IPS-15b (cell line): Measurements from ENCODE around the gene ZNF182.
"Not testable (repeated sequence)": the region's sequence is repeated elsewhere in the genome, so short reads cannot be mapped to it uniquely, and the experiment has no call there.

Experiments used
- H3K27me3 ChIP-seq: one replicate; pipeline ENCODE4 v1.6.1; 2013; ENCODE audit warnings: low read length; ENCODE audit not compliant: control insufficient read depth, insufficient read depth
- H3K36me3 ChIP-seq: one replicate; pipeline ENCODE4 v1.6.1; 2013; ENCODE audit warnings: low read length; ENCODE audit not compliant: control insufficient read depth, insufficient read depth
- H3K4me1 ChIP-seq: one replicate; pipeline ENCODE4 v1.6.1; 2013; ENCODE audit warnings: mild to moderate bottlenecking, low read length; ENCODE audit not compliant: control insufficient read depth, insufficient read depth
- H3K4me3 ChIP-seq: one replicate; pipeline ENCODE4 v1.5.1; 2013; ENCODE audit warnings: low read depth, low read length
- H3K9ac ChIP-seq: one replicate; pipeline ENCODE4 v1.6.1; 2013; ENCODE audit warnings: low read depth, mild to moderate bottlenecking, low read length
- H3K9me3 ChIP-seq: one replicate; pipeline ENCODE4 v1.6.1; 2013; ENCODE audit warnings: mild to moderate bottlenecking, low read length; ENCODE audit not compliant: control insufficient read depth, insufficient read depth

The ZNF182 gene

DNA sequence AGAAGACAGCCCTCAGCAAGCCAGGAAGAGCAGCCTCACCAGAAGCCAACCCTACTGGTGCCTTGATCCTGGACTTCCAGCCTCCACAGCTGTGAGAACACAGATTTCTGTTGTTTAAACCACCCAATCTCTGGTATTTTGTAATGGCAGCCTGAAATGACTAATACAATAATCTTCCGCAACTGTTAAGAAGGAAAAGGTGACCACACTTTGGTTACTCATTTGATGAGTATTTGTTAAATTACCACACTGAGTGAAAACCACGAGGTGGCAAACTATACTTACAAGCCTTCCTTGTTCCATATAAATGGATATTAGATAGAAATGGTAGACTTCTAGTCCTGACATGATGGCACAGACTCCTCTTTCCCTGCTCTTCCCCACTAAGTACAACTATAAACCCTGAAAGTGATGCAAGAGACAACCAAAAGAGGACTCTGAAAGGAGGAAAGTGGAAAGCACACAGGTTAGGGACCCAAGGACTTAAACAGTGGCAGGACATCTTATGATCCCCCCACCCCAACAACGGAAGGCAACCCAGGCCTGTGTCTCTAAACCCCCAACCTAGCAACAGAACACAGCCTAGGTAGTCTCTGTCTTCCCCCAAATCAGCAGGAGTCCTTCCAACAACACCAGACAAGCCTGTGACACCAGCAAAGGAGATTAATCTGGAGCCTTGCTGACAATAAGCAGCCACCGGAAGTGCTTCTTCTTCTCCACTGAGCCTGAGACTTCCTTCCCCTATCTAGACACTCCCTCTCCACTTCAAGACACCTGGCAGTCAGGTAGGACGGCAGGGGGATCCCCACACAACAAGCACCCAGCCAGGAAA is 12.3 kb downstream of the ZNF182 start:
- no peak overlapping the region for H3K4me3 ChIP-seq
- no peaks in the 10 kb centered on the region for H3K36me3 ChIP-seq
- peaks cover 4% of the 10 kb centered on the region for H3K9me3 ChIP-seq
- no peak overlapping the region for H3K9ac ChIP-seq
- no peaks in the 10 kb centered on the region for H3K27me3 ChIP-seq
- no peaks in the 10 kb centered on the region for H3K4me1 ChIP-seq

DNA sequence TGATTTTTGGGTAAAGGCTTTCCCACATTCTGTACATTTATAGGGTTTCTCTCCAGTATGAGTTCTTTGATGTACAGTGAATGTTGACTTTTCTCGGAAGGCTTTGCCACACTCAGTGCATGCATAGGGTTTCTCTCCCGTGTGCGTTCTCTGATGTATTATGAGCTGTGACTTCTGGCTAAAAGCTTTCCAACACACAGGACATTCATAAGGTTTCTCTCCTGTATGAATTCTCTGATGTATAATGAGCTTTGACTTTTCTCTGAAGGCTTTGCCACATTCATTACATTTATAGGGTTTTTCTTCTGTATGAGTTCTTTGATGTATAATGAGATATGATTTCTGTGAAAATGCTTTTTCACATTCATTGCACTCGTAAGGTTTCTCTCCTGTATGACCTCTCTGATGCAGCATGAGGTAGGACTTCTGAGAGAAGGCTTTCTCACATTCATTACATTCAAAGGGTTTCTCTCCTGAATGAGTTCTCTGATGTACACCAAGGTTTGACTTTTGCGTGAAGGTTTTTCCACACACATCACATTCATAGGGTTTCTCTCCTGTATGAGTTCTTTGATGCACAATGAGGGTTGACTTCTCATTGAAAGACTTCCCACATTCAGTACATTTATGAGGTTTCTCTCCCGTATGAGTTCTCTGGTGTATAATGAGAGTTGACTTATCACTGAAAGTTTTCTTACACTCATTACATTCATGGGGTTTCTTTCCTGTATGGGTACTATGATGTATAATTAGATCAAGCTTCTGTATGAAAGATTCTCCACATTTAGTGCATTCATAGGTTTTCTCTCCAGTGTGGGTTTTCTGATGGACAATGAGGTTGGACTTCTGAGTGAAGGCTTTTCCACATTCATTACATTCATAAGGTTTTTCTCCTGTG is 27.3 kb downstream of the ZNF182 start:
- Histone ChIP-seq H3K4me1 (no peaks in the 10 kb centered on the region), H3K36me3 (peaks cover 7% of the 10 kb centered on the region), H3K9me3 (peaks cover 24% of the 10 kb centered on the region), H3K27me3 (no peaks in the 10 kb centered on the region), H3K9ac (no peak overlapping the region), H3K4me3 (no peak overlapping the region)

DNA sequence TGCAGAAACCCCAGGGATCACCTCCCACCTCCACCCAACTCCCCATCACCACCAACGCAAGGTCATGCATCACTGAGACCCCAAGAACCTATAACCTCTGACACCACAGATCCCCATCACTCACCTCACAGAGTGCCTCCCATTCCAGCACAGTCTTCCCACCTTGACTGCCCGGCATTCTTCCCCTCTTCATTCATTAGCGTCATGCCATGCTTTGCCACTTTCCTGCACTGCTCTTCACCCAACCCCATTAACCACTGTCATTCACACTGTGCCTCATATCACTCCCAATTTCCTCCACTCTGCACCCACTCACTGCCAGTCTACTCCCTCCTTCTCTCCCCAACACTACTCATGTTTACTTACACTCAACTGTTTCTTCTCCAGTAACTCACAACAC is 30.6 kb downstream of the ZNF182 start:
- Histone ChIP-seq H3K27me3 (no peaks in the 10 kb centered on the region), H3K4me3 (no peak overlapping the region), H3K4me1 (no peaks in the 10 kb centered on the region), H3K36me3 (peaks cover 5% of the 10 kb centered on the region), H3K9ac (no peak overlapping the region), H3K9me3 (peaks cover 24% of the 10 kb centered on the region)

DNA sequence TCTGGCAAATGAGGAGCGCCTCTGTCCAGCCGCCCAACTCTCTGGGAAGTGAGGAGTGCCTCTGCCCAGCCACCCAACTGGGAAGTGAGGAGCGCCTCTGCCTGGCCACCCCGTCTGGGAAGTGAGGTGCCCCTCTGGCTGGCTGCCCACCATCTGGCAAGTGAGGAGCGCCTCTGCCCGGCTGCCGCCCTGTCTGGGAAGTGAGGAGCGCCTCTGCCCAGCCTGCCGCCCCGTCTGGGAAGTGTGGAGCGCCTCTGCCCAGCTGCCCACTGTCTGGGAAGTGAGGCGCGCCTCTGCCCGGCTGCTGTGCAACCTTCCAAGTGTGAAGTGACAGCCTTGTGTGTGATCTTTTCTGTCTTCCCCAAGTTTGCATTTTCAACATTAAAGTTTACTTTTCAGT is 38.3 kb downstream of the ZNF182 start:
- not testable (repeated sequence) for H3K36me3 ChIP-seq, H3K4me3 ChIP-seq, H3K4me1 ChIP-seq, H3K27me3 ChIP-seq, H3K9ac ChIP-seq
- H3K9me3 ChIP-seq: peaks cover 16% of the 10 kb centered on the region

DNA sequence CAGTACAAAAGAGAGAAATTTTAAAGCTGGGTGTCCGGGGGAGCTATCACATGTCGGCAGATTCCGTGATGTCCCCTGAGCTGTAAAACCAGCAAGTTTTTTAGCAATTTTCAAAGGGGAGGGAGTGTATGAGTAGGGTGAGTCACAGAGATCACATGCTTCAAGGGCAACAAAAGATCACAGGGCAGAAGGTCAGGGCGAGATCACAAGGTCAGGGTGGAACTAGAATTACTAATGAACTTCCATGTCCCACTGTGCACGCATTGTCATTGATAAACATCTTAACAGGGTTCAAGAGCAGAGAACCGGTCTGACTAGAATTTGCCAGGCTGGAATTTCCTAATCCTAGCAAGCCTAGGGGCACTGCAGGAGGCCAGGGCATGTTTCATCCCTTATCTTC is 42.0 kb downstream of the ZNF182 start:
- H3K4me3 ChIP-seq, H3K36me3 ChIP-seq, H3K9me3 ChIP-seq, H3K4me1 ChIP-seq, H3K9ac ChIP-seq, H3K27me3 ChIP-seq: not testable (repeated sequence)

DNA sequence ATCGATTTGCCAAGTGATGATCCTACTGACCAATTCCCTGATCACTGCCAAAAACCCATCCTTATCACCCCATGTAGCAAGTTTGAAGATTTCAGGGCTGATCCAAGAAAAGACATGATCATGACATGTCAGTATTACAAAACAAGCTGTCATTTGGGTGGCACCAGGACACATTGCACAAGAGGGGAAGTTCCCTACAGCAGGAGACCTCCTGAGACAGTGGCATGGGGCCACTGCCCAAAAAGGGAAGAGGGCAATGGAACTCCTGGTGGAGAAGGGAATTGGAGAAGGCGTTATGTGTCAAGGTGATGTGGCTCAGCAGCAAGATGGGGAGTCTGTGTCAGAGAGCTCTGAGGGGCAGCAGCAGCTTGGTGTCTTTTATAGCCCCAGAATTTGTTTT is 43.4 kb downstream of the ZNF182 start:
- no peak overlapping the region for H3K4me3 ChIP-seq
- H3K4me1 ChIP-seq: no peaks in the 10 kb centered on the region
- H3K9ac ChIP-seq: no peak overlapping the region
- H3K9me3 ChIP-seq: no peaks in the 10 kb centered on the region
- no peaks in the 10 kb centered on the region for H3K36me3 ChIP-seq
- no peaks in the 10 kb centered on the region for H3K27me3 ChIP-seq

DNA sequence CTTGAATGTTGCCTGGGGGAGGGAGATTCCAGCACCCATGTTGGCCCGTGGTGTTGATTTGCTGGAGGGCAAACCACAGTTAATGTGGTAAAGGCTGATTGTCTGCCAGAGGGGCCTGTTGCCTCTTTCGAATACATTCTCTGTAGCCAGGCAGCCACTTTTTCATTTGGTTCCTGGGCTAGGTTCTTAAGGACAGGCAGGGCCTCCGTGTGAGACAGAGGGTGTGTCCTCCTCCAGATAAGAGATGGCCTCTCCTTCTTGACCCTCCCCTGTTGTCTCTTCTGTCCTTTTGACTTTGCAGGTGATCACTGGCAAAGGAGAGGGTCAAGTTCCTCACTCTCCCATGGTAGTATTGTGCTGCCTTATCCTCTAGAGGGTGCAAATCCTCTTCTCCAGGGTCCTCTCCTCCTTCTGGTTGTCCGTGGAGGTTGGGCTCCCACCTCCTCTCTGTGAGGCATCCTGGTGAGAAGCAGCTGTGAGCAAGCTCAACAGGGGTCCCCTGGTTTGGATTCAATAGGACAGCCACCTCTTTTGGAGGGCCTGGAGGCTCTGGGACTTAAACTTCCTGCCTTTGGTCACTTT is 44.9 kb downstream of the ZNF182 start:
- H3K36me3 ChIP-seq: no peaks in the 10 kb centered on the region
- H3K9ac ChIP-seq: no peak overlapping the region
- no peaks in the 10 kb centered on the region for H3K4me1 ChIP-seq
- no peaks in the 10 kb centered on the region for H3K9me3 ChIP-seq
- H3K4me3 ChIP-seq: no peak overlapping the region
- no peaks in the 10 kb centered on the region for H3K27me3 ChIP-seq

DNA sequence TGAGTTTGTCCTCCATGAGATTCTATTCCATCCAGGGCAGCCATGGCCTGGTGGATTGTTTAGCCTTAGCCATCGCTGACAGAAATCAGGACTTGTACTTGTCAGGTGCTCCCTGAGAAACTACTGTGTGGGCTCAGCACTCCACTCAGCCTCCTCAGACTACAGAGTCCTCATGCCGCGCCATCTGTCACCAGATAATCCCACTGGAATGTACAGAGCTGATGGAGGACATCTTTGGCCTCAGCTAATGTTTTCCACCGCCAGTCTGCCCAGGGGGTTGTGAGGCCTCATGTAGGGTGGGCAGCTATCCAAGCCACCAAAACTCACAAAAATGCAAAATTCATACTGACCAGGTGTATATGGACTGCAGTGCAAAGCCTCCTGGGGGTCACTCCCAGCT is 45.6 kb downstream of the ZNF182 start:
- H3K9ac ChIP-seq, H3K4me3 ChIP-seq, H3K9me3 ChIP-seq, H3K27me3 ChIP-seq, H3K4me1 ChIP-seq, H3K36me3 ChIP-seq: not testable (repeated sequence)

DNA sequence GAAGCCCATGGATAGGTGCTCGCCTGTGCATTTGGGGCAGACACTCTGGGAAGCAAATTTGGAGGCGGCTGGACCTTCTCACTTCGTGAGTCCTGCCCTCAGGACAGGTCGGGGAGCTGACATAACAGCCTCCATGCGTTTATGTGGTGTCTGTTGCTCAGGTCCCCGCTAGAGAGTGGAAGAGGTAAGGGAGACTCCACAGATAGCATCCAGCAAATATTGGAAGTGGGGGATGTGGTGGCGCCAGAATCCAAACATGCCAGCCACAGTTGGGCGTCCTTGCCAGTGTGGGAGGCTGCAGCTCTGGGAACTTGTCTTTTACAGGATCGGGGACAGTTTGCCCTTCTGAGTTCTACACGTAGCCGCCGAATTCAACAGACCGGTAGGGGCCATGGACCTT is 47.8 kb downstream of the ZNF182 start:
- no peak overlapping the region for H3K4me3 ChIP-seq
- peaks cover 4% of the 10 kb centered on the region for H3K9me3 ChIP-seq
- H3K4me1 ChIP-seq: no peaks in the 10 kb centered on the region
- no peak overlapping the region for H3K9ac ChIP-seq
- no peaks in the 10 kb centered on the region for H3K27me3 ChIP-seq
- no peaks in the 10 kb centered on the region for H3K36me3 ChIP-seq

DNA sequence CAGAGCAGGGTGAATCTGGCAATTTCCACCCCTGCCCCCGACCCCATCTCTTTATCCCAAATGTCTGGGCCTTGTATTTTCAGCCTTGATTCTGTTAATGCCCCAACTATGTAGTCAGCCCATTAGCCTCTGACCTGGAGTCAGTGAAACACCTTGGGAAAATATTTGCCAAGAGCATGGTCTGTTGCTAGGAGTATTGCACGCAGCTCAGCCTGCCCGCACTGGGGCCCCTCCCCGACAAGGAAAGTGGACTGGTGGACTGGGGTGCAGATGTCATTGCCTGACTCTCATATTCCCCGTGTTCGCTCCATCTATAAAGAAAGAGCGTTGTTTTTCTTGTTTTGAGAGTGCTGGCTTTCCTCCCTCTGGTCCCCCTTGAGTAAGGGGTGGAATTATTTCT is 48.5 kb downstream of the ZNF182 start:
- not testable (repeated sequence) for H3K36me3 ChIP-seq, H3K27me3 ChIP-seq, H3K4me1 ChIP-seq, H3K4me3 ChIP-seq, H3K9me3 ChIP-seq, H3K9ac ChIP-seq

DNA sequence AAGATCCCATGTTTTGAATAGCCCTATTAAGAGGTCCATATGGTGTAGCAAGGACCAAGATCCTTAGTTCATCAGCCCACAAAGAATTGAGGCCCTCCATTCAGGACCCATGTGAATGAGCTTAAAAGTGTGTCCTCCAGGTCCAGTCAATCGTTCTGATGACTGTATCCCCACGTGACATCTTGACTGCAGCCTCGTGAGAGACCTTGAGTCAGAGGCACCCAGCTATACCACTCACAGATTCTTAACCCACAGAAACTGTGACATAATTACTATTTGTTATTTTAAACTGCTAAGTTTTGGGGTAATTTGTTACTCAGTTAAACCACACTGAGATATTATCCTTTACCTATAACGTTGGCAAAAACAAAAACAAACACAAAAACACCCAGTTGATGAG is 62.4 kb downstream of the ZNF182 start:
- no peak overlapping the region for H3K9ac ChIP-seq
- H3K36me3 ChIP-seq: no peaks in the 10 kb centered on the region
- H3K4me1 ChIP-seq: no peaks in the 10 kb centered on the region
- H3K9me3 ChIP-seq: peaks cover 4% of the 10 kb centered on the region
- H3K27me3 ChIP-seq: no peaks in the 10 kb centered on the region
- no peak overlapping the region for H3K4me3 ChIP-seq

DNA sequence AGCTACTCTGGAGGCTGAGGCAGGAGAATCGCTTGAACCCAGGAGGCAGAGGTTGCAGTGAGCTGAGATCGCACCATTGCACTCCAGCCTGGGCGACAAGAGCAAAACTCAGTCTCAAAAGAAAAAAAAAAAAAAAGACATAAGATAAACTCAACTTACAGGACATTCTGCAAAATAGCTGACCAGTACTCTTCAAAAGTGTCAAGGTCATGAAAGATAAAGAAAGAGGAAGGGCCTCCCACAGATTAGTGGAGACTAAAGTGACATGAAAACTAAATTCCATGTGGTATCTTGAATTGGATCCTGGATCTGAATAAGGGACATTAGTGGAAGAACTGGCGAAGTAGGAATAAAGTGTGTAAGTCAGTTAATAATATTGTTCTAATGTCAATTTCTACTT is 63.3 kb downstream of the ZNF182 start:
- peaks cover 4% of the 10 kb centered on the region for H3K9me3 ChIP-seq
- H3K36me3 ChIP-seq: no peaks in the 10 kb centered on the region
- H3K4me1 ChIP-seq: no peaks in the 10 kb centered on the region
- H3K9ac ChIP-seq: no peak overlapping the region
- H3K4me3 ChIP-seq: no peak overlapping the region
- no peaks in the 10 kb centered on the region for H3K27me3 ChIP-seq
